HCT116 (cell line): Measurements from ENCODE around the gene PTPRQ.

Experiments
- CBX3 ChIP-seq: IDR thresholded peaks from 2 replicates; pipeline ENCODE4 v1.6.1; 2012; ENCODE audit warnings: low read depth
- CEBPB ChIP-seq: IDR thresholded peaks from 2 replicates; pipeline ENCODE4 v1.6.1; 2012; ENCODE audit warnings: low read depth
- CTCF ChIP-seq, 3 experiments: fragments of 200-600 bp in 1 of 3; sonication (generic) in 1 of 3; IDR thresholded peaks in 2 of 3; conservative IDR thresholded peaks in 1 of 3; 2 replicates each; pipeline ENCODE4 v1.5.1; 2012 to 2017; ENCODE audit warnings: low read depth in 2 of 3, low read length in 2 of 3, antibody characterized with exemption in 1 of 3, borderline replicate concordance in 1 of 3, control low read depth in 1 of 3, mild to moderate bottlenecking in 1 of 3, mixed read lengths in 1 of 3, mixed run types in 1 of 3, moderate library complexity in 1 of 3; ENCODE audit not compliant: insufficient read depth in 1 of 3
- EGR1 ChIP-seq: IDR thresholded peaks from 2 replicates; pipeline ENCODE4 v1.6.1; 2012; ENCODE audit warnings: low read depth
- EZH2 ChIP-seq: fragments of 200-600 bp; sonication (generic); IDR thresholded peaks from 2 replicates; pipeline ENCODE4 v1.6.1; 2017; ENCODE audit warnings: antibody characterized with exemption, mixed run types
- EZH2phosphoT487 ChIP-seq: fragments of 200-600 bp; IDR thresholded peaks from 2 replicates; pipeline ENCODE4 v1.6.1; 2018; ENCODE audit warnings: antibody characterized with exemption, borderline replicate concordance
- JUND ChIP-seq: IDR thresholded peaks from 2 replicates; pipeline ENCODE4 v1.6.1; 2012
- POLR2A ChIP-seq: IDR thresholded peaks from 2 replicates; pipeline ENCODE4 v1.7.0; 2011; ENCODE audit warnings: borderline replicate concordance; ENCODE audit not compliant: insufficient read depth, insufficient read length; ENCODE audit errors: extremely low read depth
- POLR2AphosphoS5 ChIP-seq: IDR thresholded peaks from 2 replicates; pipeline ENCODE4 v1.6.1; 2011; ENCODE audit warnings: mild to moderate bottlenecking, low read depth, low read length, moderate library complexity
- REST ChIP-seq: IDR thresholded peaks from 2 replicates; pipeline ENCODE4 v1.6.1; 2012; ENCODE audit warnings: low read depth
- SP1 ChIP-seq: IDR thresholded peaks from 2 replicates; pipeline ENCODE4 v1.6.1; 2012; ENCODE audit warnings: low read depth
- YY1 ChIP-seq: IDR thresholded peaks from 2 replicates; pipeline ENCODE4 v1.6.1; 2011; ENCODE audit warnings: low read length, low read depth, moderate library complexity, mild to moderate bottlenecking; ENCODE audit not compliant: insufficient replicate concordance; ENCODE audit errors: extremely low read depth
- ZFX ChIP-seq: fragments of 450-650 bp; IDR thresholded peaks from 2 replicates; pipeline ENCODE4 v1.6.1; 2017
- ZNF274 ChIP-seq: fragments of 200-500 bp; sonication (Bioruptor generic); IDR thresholded peaks from 2 replicates; pipeline ENCODE4 v1.6.1; 2014; ENCODE audit warnings: mild to moderate bottlenecking, low read depth, low read length, inconsistent platforms

- no peak for TF ChIP-seq CTCF (IDR thresholded peaks at IDR 0.05 in 2 of 3, conservative IDR thresholded peaks at IDR 0.05 in 1 of 3; ENCODE audit: borderline replicate concordance in 1 of 3, insufficient read depth in 1 of 3, low read depth in 2 of 3, low read length in 2 of 3)
- TF ChIP-seq EZH2phosphoT487, result no peak
- peak; percentile 77; the same call in 1 of the 2 replicates for TF ChIP-seq CBX3
- peak; percentile 81 for TF ChIP-seq SP1
- no peak for TF ChIP-seq EZH2
- TF ChIP-seq POLR2A, result no peak
- no peak for TF ChIP-seq EGR1
- TF ChIP-seq REST, result no peak
- TF ChIP-seq ZFX, result no peak
- peak; percentile 21; the same call in 1 of the 2 replicates for TF ChIP-seq POLR2AphosphoS5
- TF ChIP-seq YY1, result no peak
- peak; percentile 59 for TF ChIP-seq CEBPB
- TF ChIP-seq JUND, result peak; percentile 94
- TF ChIP-seq ZNF274, result no peak
Observed at GRCh38 chr12:80551897-80552296, 107.9 kb downstream of the PTPRQ start.
